H1 (cell line): Measurements from ENCODE around the gene GPS1. TPM values are rescaled to one million over a fixed set of nuclear protein-coding genes. Genes with fewer than 3 reads are reported as not detected.

Source experiments
- CTCF ChIA-PET: fragments of 300-600 bp; sonication (Branson Sonifier 250); formaldehyde crosslinking; loops from one replicate; lab custom pipeline; 2021; ENCODE audit not compliant: partially characterized antibody; lab: Charles Lee
- POLR2A ChIA-PET: fragments of 300-600 bp; sonication (Branson Sonifier 250); formaldehyde crosslinking; loops from one replicate; lab custom pipeline; 2021; ENCODE audit warnings: inconsistent platforms; ENCODE audit not compliant: partially characterized antibody; lab: Charles Lee
- DNase-seq, 2 experiments: peaks; one replicate each; pipeline versions ENCODE4 v3.0.0 to v3.0.0-alpha.2; 2010 to 2022; ENCODE audit warnings: low spot score in 2 of 2, low read depth in 1 of 2, mixed read lengths in 1 of 2
- FAIRE-seq: peaks from 2 replicates; lab custom pipeline; 2011; peaks lifted over from hg19 to GRCh38; lab: Jason Lieb, UNC
- H2AFZ ChIP-seq: 2 replicates; pipeline ENCODE4 v1.8.1; 2012; ENCODE audit warnings: low read length, inconsistent platforms
- H2AK5ac ChIP-seq: 2 replicates; pipeline ENCODE4 v1.6.1; 2013; ENCODE audit warnings: low read depth, low read length
- H2BK120ac ChIP-seq: replicated peaks from 2 replicates; pipeline ENCODE3; 2013; ENCODE audit warnings: low read depth, low read length, inconsistent platforms
- H2BK12ac ChIP-seq: 2 replicates; pipeline ENCODE4 v1.6.1; 2013; ENCODE audit warnings: low read depth, low read length
- H2BK15ac ChIP-seq: 2 replicates; pipeline ENCODE4 v1.6.1; 2013; ENCODE audit warnings: low read length
- H2BK20ac ChIP-seq: 2 replicates; pipeline ENCODE4 v1.6.1; 2013; ENCODE audit warnings: low read length
- H2BK5ac ChIP-seq: 2 replicates; pipeline ENCODE4 v1.6.1; 2013; ENCODE audit warnings: low read depth, low read length
- H3K14ac ChIP-seq: 2 replicates; pipeline ENCODE4 v1.6.1; 2013; ENCODE audit warnings: inconsistent platforms; ENCODE audit not compliant: insufficient read length
- H3K18ac ChIP-seq: 2 replicates; pipeline ENCODE4 v1.6.1; 2013; ENCODE audit warnings: low read length; ENCODE audit errors: extremely low read depth
- H3K23ac ChIP-seq: 2 replicates; pipeline ENCODE4 v1.6.1; 2013; ENCODE audit warnings: inconsistent platforms; ENCODE audit not compliant: insufficient read length
- H3K23me2 ChIP-seq: 2 replicates; pipeline ENCODE4 v1.6.1; 2013; ENCODE audit warnings: low read depth, low read length
- H3K27ac ChIP-seq: 2 replicates; pipeline ENCODE4 v1.6.1; 2011; ENCODE audit warnings: low read depth, low read length, inconsistent platforms
- H3K27me3 ChIP-seq, 4 experiments: replicated peaks in 1 of 4; 1 replicate in 1 of 4; 2 replicates in 3 of 4; pipeline versions ENCODE4 v1.6.1 to v1.8.1; 2011 to 2013; ENCODE audit warnings: low read length in 3 of 4, mild to moderate bottlenecking in 3 of 4, inconsistent platforms in 2 of 4, mixed read lengths in 2 of 4, moderate library complexity in 1 of 4; ENCODE audit not compliant: control insufficient read depth in 3 of 4, insufficient read depth in 3 of 4; ENCODE audit errors: extremely low read depth in 1 of 4
- H3K36me3 ChIP-seq, 4 experiments: 2 replicates each; pipeline versions ENCODE4 v1.6.1 to v1.8.1; 2011 to 2013; ENCODE audit warnings: mild to moderate bottlenecking in 4 of 4, low read length in 3 of 4, moderate library complexity in 2 of 4, control low read depth in 1 of 4, inconsistent platforms in 1 of 4; ENCODE audit not compliant: insufficient read depth in 4 of 4, control insufficient read depth in 2 of 4
- H3K4ac ChIP-seq: replicated peaks from 2 replicates; pipeline ENCODE3; 2013; ENCODE audit warnings: low read length, low read depth, mixed read lengths, inconsistent platforms; ENCODE audit not compliant: insufficient read length
- H3K4me1 ChIP-seq, 4 experiments: replicated peaks in 1 of 4; 1 replicate in 1 of 4; 2 replicates in 3 of 4; pipeline versions ENCODE4 v1.6.1 to v1.8.1; 2011 to 2013; ENCODE audit warnings: low read length in 3 of 4, inconsistent platforms in 2 of 4, mixed read lengths in 1 of 4; ENCODE audit not compliant: insufficient read depth in 4 of 4, control insufficient read depth in 3 of 4
- H3K4me2 ChIP-seq, 2 experiments: 2 replicates each; pipeline versions ENCODE4 v1.6.1 to v1.8.1; 2011 to 2013; ENCODE audit warnings: low read depth in 2 of 2, low read length in 2 of 2, control low read depth in 1 of 2, inconsistent platforms in 1 of 2, mild to moderate bottlenecking in 1 of 2; ENCODE audit not compliant: insufficient read depth in 1 of 2
- H3K4me3 ChIP-seq, 4 experiments: fragments of 200-600, 300-600 bp in 1 of 4; sonication (generic), shearing (Covaris generic), sonication (Bioruptor Twin) in 1 of 4; 2 replicates each; pipeline versions ENCODE4 v1.5.1 to v1.8.1; 2011 to 2016; ENCODE audit warnings: low read length in 4 of 4, low read depth in 3 of 4, control low read depth in 2 of 4, inconsistent platforms in 2 of 4, mild to moderate bottlenecking in 2 of 4, mixed read lengths in 1 of 4, moderate library complexity in 1 of 4; ENCODE audit not compliant: insufficient read depth in 2 of 4; ENCODE audit errors: extremely low read depth in 1 of 4
- H3K56ac ChIP-seq: replicated peaks from 2 replicates; pipeline ENCODE3; 2013; ENCODE audit warnings: low read depth, mild to moderate bottlenecking, mixed read lengths, low read length, inconsistent platforms; ENCODE audit not compliant: insufficient read length
- H3K79me1 ChIP-seq: 2 replicates; pipeline ENCODE4 v1.6.1; 2013; ENCODE audit warnings: low read depth, low read length, control low read depth
- H3K79me2 ChIP-seq, 2 experiments: 2 replicates each; pipeline versions ENCODE4 v1.6.1 to v1.8.1; 2012 to 2013; ENCODE audit warnings: low read length in 2 of 2, mild to moderate bottlenecking in 2 of 2, inconsistent platforms in 1 of 2; ENCODE audit not compliant: insufficient read depth in 2 of 2, control insufficient read depth in 1 of 2
- H3K9ac ChIP-seq, 4 experiments: replicated peaks in 1 of 4; 1 replicate in 1 of 4; 2 replicates in 3 of 4; pipeline versions ENCODE4 v1.6.1 to v1.8.1; 2011 to 2013; ENCODE audit warnings: low read depth in 3 of 4, low read length in 3 of 4, control low read depth in 2 of 4, mild to moderate bottlenecking in 2 of 4, moderate library complexity in 2 of 4, inconsistent platforms in 1 of 4; ENCODE audit errors: extremely low read depth in 1 of 4
- H3K9me3 ChIP-seq, 2 experiments: 2 replicates each; pipeline versions ENCODE4 v1.6.1 to v1.8.1; 2012 to 2013; ENCODE audit warnings: mild to moderate bottlenecking in 2 of 2, moderate library complexity in 2 of 2, control low read depth in 1 of 2, inconsistent platforms in 1 of 2, low read depth in 1 of 2, low read length in 1 of 2, mixed read lengths in 1 of 2; ENCODE audit not compliant: insufficient read depth in 2 of 2
- H4K20me1 ChIP-seq, 2 experiments: replicated peaks in 1 of 2; 2 replicates each; pipeline versions ENCODE3 to v1.8.1; 2011 to 2013; ENCODE audit warnings: inconsistent platforms in 2 of 2, low read length in 2 of 2, mild to moderate bottlenecking in 1 of 2; ENCODE audit not compliant: insufficient read depth in 2 of 2, control insufficient read depth in 1 of 2
- H4K5ac ChIP-seq: 2 replicates; pipeline ENCODE4 v1.6.1; 2013; ENCODE audit warnings: low read length, low read depth, mixed read lengths, inconsistent platforms; ENCODE audit not compliant: insufficient read length
- H4K8ac ChIP-seq: 2 replicates; pipeline ENCODE4 v1.8.0; 2013; ENCODE audit warnings: mild to moderate bottlenecking, moderate library complexity, low read length, inconsistent platforms; ENCODE audit not compliant: insufficient read depth; ENCODE audit errors: extremely low read depth
- H4K91ac ChIP-seq: replicated peaks from 2 replicates; pipeline ENCODE3; 2013; ENCODE audit warnings: low read length, mixed read lengths, inconsistent platforms; ENCODE audit not compliant: insufficient read length
- SP4 ChIP-seq: IDR thresholded peaks from 2 replicates; pipeline ENCODE4 v1.6.1; 2012; ENCODE audit warnings: low read length, inconsistent platforms
- WGBS, 2 experiments: shearing (Covaris generic) in 1 of 2; methylation state at CpG; one replicate each; pipeline versions ENCODE4 v1.1.6 to v1.1.7; 2013 to 2015; ENCODE audit warnings: low lambda C conversion rate in 2 of 2, mixed read lengths in 2 of 2, inconsistent platforms in 1 of 2, low coverage in 1 of 2, missing lambda C conversion rate in 1 of 2; ENCODE audit not compliant: insufficient replicate concordance in 2 of 2, insufficient coverage in 1 of 2, insufficient read length in 1 of 2; ENCODE audit errors: extremely low coverage in 1 of 2, missing lambda C conversion rate in 1 of 2; 5-methylcytosine and 5-hydroxymethylcytosine counted together
- polyA plus RNA-seq, 7 experiments: library from polyadenylated mRNA; depleted of rRNA in 3 of 7; stranded (reverse) in 5 of 7; unstranded in 2 of 7; fragments of >200 nt in 5 of 7; fragments of 200-250 nt in 2 of 7; gene quantifications; 1 replicate in 5 of 7; 2 replicates in 1 of 7; 4 replicates in 1 of 7; pipeline versions ENCODE4 v1.2.1 to v1.2.3, GENCODE V29; 2011 to 2013; ENCODE audit warnings: missing spikeins in 2 of 7, mixed read lengths in 2 of 7
- total RNA-seq: library from RNA; stranded (reverse); fragmentation: NEBNext Ultra II Directional; extraction: Animal tissue kit (Norgen Biotek cat#: 25700); gene quantifications from 2 replicates; pipeline ENCODE4 v1.2.1, GENCODE V29; 2021

GPS1 gene
- total and polyA plus RNA-seq, 2 of the 8 experiments (the other 6 are each of a cell fraction or from before 2014, with no cell fraction given), result 153 to 277 TPM

DNA sequence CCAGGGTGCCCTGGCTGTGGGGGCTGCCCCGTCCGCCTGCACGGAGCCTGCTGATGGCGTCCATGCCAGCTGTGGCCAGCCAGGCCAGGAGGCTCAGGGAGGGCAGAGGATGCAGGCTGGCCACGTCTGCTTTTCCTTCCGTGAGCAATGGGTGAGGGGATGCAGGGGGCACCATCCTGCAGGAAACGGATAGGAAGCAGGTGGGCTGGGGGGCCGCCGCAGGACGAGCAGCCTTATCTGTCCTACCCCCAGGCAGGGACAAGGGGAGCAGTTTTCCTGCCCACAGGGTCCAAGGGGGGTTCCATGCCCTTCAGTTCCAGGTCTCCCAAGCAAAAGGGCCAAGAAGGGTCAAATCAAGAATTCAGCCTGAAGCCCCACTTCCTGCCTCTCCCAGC, 7.2 kb downstream of the GPS1 start:
- no peak overlapping the region for H3K4me3 ChIP-seq
- no peak overlapping the region for H3K4me2 ChIP-seq
- H4K5ac ChIP-seq, result no peak overlapping the region
- no peak for TF ChIP-seq SP4
- H3K36me3 ChIP-seq, result peaks cover 15 to 43% (median 36%) of the 10 kb centered on the region in 4 experiments
- no peaks in the 10 kb centered on the region for H3K9me3 ChIP-seq
- no peak overlapping the region for H3K27ac ChIP-seq
- no peak overlapping the region for H2BK120ac ChIP-seq
- H3K4ac ChIP-seq, result no peak overlapping the region
- H3K56ac ChIP-seq, result no peak overlapping the region
- H4K8ac ChIP-seq, result 0 out of 2 replicates have a peak overlapping the region, but pooled peaks have one; percentile 5
- POLR2A ChIA-PET, result interaction anchor here (0.6 to 16.2 kb wide), 14 partner anchors 4 to 322 kb away, joined by 3 to 161 read pairs (median 9); partner anchors contain the start of genes DUS1L, GPS1, RAC3 and RFNG
- H3K79me1 ChIP-seq, result no peaks in the 10 kb centered on the region
- 90% methylated on average over 10 of the region's 10 CpGs; no CpG with 5 or more reads in 1 of the 2 experiments for WGBS, 2 experiments
- no peak for DNase-seq
- H2BK5ac ChIP-seq, result no peak overlapping the region
- no peak overlapping the region for H2BK20ac ChIP-seq
- FAIRE-seq, result no peak
- H2BK15ac ChIP-seq, result no peak overlapping the region
- no peak overlapping the region for H3K23ac ChIP-seq
- H3K14ac ChIP-seq, result no peak overlapping the region
- no peak overlapping the region for H4K91ac ChIP-seq
- H2AFZ ChIP-seq, result no peak overlapping the region
- no peaks in the 10 kb centered on the region; the same call in 1 of the 2 replicates for H3K23me2 ChIP-seq
- H3K4me1 ChIP-seq, result no peaks in the 10 kb centered on the region
- no peaks in the 10 kb centered on the region for H3K27me3 ChIP-seq
- no peak overlapping the region for H3K18ac ChIP-seq
- no peaks in the 10 kb centered on the region for H3K79me2 ChIP-seq
- no peak overlapping the region for H2AK5ac ChIP-seq
- H4K20me1 ChIP-seq, result peaks cover 0 to 20% of the 10 kb centered on the region in 2 experiments
- H2BK12ac ChIP-seq, result no peak overlapping the region
- H3K9ac ChIP-seq, result no peak overlapping the region
- CTCF ChIA-PET, result interaction anchor here (0.9 to 1.7 kb wide), 6 partner anchors 9 to 93 kb away, joined by 3 to 8 read pairs (median 4); partner anchors contain the start of gene DCXR
